SK-N-SH (cell line): Measurements from ENCODE around the gene SOX18. TPM values are rescaled to one million over a fixed set of nuclear protein-coding genes. Genes with fewer than 3 reads are reported as not detected.

ENCODE experiments used
- CTCF ChIA-PET: fragments of 300-600, 350-600 bp; formaldehyde crosslinking; extraction: SDS; loops from one replicate; lab custom pipeline; 2021; lab: Yijun Ruan, JAX
- POLR2A ChIA-PET: fragments of 350-600 bp; sonication (Branson Sonifier 250); formaldehyde crosslinking; extraction: SDS; loops from one replicate; lab custom pipeline; 2020; ENCODE audit warnings: antibody characterized with exemption, inconsistent platforms; lab: Yijun Ruan, JAX
- DNase-seq: peaks from one replicate; pipeline ENCODE4 v3.0.0; 2012
- H2AFZ ChIP-seq: fragments of 200-600 bp; sonication (generic); 2 replicates; pipeline ENCODE4 v1.8.1; 2016; ENCODE audit warnings: antibody characterized with exemption, mild to moderate bottlenecking, low read depth
- H3F3A ChIP-seq: fragments of 200-600 bp; sonication (generic); replicated peaks from 2 replicates; pipeline ENCODE3; 2016; ENCODE audit warnings: antibody characterized with exemption, mild to moderate bottlenecking; ENCODE audit not compliant: insufficient read depth
- H3K27ac ChIP-seq, 2 experiments: fragments of 200-500 bp in 1 of 2; fragments of 200-600 bp in 1 of 2; sonication (Bioruptor generic) in 1 of 2; sonication (generic), shearing (Covaris generic) in 1 of 2; 2 replicates each; pipeline versions ENCODE4 v1.5.1 to v1.6.1; 2014 to 2016; ENCODE audit warnings: low read depth in 2 of 2, inconsistent platforms in 1 of 2, low read length in 1 of 2, mild to moderate bottlenecking in 1 of 2, mixed read lengths in 1 of 2
- H3K27me3 ChIP-seq: fragments of 200-600 bp; sonication (generic), shearing (Covaris generic); 2 replicates; pipeline ENCODE4 v1.6.1; 2016; ENCODE audit warnings: mixed run types; ENCODE audit not compliant: insufficient read depth
- H3K36me3 ChIP-seq, 2 experiments: fragments of 200-500 bp in 1 of 2; fragments of 200-600 bp in 1 of 2; sonication (Bioruptor generic) in 1 of 2; sonication (generic) in 1 of 2; replicated peaks in 1 of 2; 2 replicates each; pipeline versions ENCODE3 to v1.5.1; 2014 to 2016; ENCODE audit warnings: low read length in 1 of 2, mild to moderate bottlenecking in 1 of 2; ENCODE audit not compliant: insufficient read depth in 2 of 2, control insufficient read depth in 1 of 2
- H3K4me1 ChIP-seq, 2 experiments: fragments of 200-500 bp in 1 of 2; fragments of 200-600 bp in 1 of 2; sonication (Bioruptor generic) in 1 of 2; sonication (generic), shearing (Covaris generic) in 1 of 2; 2 replicates each; pipeline versions ENCODE4 v1.5.1 to v1.6.1; 2014 to 2016; ENCODE audit warnings: low read depth in 1 of 2, low read length in 1 of 2, mixed run types in 1 of 2; ENCODE audit not compliant: insufficient read depth in 2 of 2, control insufficient read depth in 1 of 2
- H3K4me2 ChIP-seq: fragments of 200-600 bp; sonication (generic), shearing (Covaris generic); 2 replicates; pipeline ENCODE4 v1.6.1; 2017; ENCODE audit warnings: mixed run types
- H3K4me3 ChIP-seq, 2 experiments: fragments of 200-500 bp in 1 of 2; fragments of 200-600 bp in 1 of 2; sonication (Bioruptor generic) in 1 of 2; sonication (generic), shearing (Covaris generic) in 1 of 2; 2 replicates each; pipeline versions ENCODE4 v1.5.1 to v1.8.1; 2014 to 2016; ENCODE audit warnings: low read depth in 2 of 2, inconsistent platforms in 1 of 2, low read length in 1 of 2, mild to moderate bottlenecking in 1 of 2, mixed read lengths in 1 of 2, moderate library complexity in 1 of 2
- H3K79me2 ChIP-seq: fragments of 200-600 bp; sonication (generic); 2 replicates; pipeline ENCODE4 v1.8.1; 2017; ENCODE audit warnings: mild to moderate bottlenecking; ENCODE audit not compliant: insufficient read depth
- H3K9ac ChIP-seq: fragments of 200-600 bp; sonication (generic); 2 replicates; pipeline ENCODE4 v1.6.1; 2017; ENCODE audit warnings: mixed run types
- H3K9me2 ChIP-seq: fragments of 200-600 bp; sonication (generic); 2 replicates; pipeline ENCODE4 v1.6.1; 2017; ENCODE audit warnings: mixed run types
- H3K9me3 ChIP-seq: fragments of 200-600 bp; sonication (generic); 2 replicates; pipeline ENCODE4 v1.6.1; 2017; ENCODE audit warnings: mixed run types, mild to moderate bottlenecking, moderate library complexity
- H4K20me1 ChIP-seq: fragments of 200-600 bp; sonication (generic); 2 replicates; pipeline ENCODE4 v1.6.1; 2017; ENCODE audit warnings: mild to moderate bottlenecking, mixed run types; ENCODE audit not compliant: insufficient read depth
- CHD2 ChIP-seq: fragments of 150-350 bp; IDR thresholded peaks from 2 replicates; pipeline ENCODE4 v1.6.1; 2018; ENCODE audit warnings: low read length; ENCODE audit not compliant: partially characterized antibody
- EP300 ChIP-seq, 2 experiments: IDR thresholded peaks; 2 replicates each; pipeline versions ENCODE4 v1.4.0 to v1.6.1; 2012; ENCODE audit warnings: borderline replicate concordance in 1 of 2, low read depth in 1 of 2, low read length in 1 of 2
- EZH2phosphoT487 ChIP-seq: fragments of 200-600 bp; sonication (generic); IDR thresholded peaks from 2 replicates; pipeline ENCODE4 v1.6.1; 2017; ENCODE audit warnings: low read depth, mixed run types, mild to moderate bottlenecking, antibody characterized with exemption, moderate library complexity, borderline replicate concordance
- FOXJ3 ChIP-seq: sonication (generic); formaldehyde crosslinking; IDR thresholded peaks from 2 replicates; pipeline ENCODE4 v1.5.1; 2020; ENCODE audit warnings: mild to moderate bottlenecking, missing genetic modification reagents
- GATA2 ChIP-seq: sonication (generic); formaldehyde crosslinking; IDR thresholded peaks from 2 replicates; pipeline ENCODE4 v1.5.0; 2020; ENCODE audit warnings: mild to moderate bottlenecking, missing genetic modification reagents
- MAX ChIP-seq: IDR thresholded peaks from 2 replicates; pipeline ENCODE4 v1.4.0; 2012; ENCODE audit warnings: low read depth
- NFIC ChIP-seq: IDR thresholded peaks from 2 replicates; pipeline ENCODE4 v1.4.0; 2012; ENCODE audit warnings: borderline replicate concordance
- NRF1 ChIP-seq: IDR thresholded peaks from 2 replicates; pipeline ENCODE4 v1.6.1; 2012; ENCODE audit warnings: low read depth, mild to moderate bottlenecking, low read length
- RCOR1 ChIP-seq: fragments of 150-350 bp; IDR thresholded peaks from 2 replicates; pipeline ENCODE4 v1.6.1; 2017; ENCODE audit warnings: antibody characterized with exemption, low read length
- RFX5 ChIP-seq: IDR thresholded peaks from 2 replicates; pipeline ENCODE4 v1.6.1; 2012; ENCODE audit warnings: mild to moderate bottlenecking, improper control_type of control experiment, low read length
- USF2 ChIP-seq: fragments of 150-350 bp; IDR thresholded peaks from 2 replicates; pipeline ENCODE4 v1.6.1; 2017; ENCODE audit warnings: antibody characterized with exemption, low read length, low read depth, borderline replicate concordance
- YY1 ChIP-seq: IDR thresholded peaks from 2 replicates; pipeline ENCODE4 v1.4.0; 2012; ENCODE audit warnings: low read depth, mild to moderate bottlenecking
- ZBTB33 ChIP-seq: IDR thresholded peaks from 2 replicates; pipeline ENCODE4 v1.4.0; 2012; ENCODE audit warnings: low read depth, borderline replicate concordance
- WGBS: methylation state at CpG from one replicate; pipeline ENCODE4 v1.1.6; 2017; ENCODE audit warnings: low lambda C conversion rate; 5-methylcytosine and 5-hydroxymethylcytosine counted together
- polyA plus RNA-seq, 3 experiments: library from polyadenylated mRNA; depleted of rRNA; stranded (reverse); fragments of >200 nt; gene quantifications; 2 replicates each; pipeline ENCODE4 v1.2.3, GENCODE V29; 2012
- TF ChIP-seq, protein P1 (sequence below): IDR thresholded peaks from 2 replicates; pipeline ENCODE4 v1.4.0; 2012; ENCODE audit warnings: low read depth, borderline replicate concordance
- TF ChIP-seq, protein P2 (sequence below): IDR thresholded peaks from 2 replicates; pipeline ENCODE4; 2012
- TF ChIP-seq, protein P3 (sequence below): IDR thresholded peaks from 2 replicates; pipeline ENCODE4 v1.6.1; 2012; ENCODE audit warnings: mild to moderate bottlenecking, low read depth, low read length, moderate library complexity

SOX18 gene
- polyA plus RNA-seq, 1 of the 3 experiments (the other 2 are of a cell fraction): not detected

- TF ChIP-seq ZBTB33: no peak
- TF ChIP-seq, protein P1, sequence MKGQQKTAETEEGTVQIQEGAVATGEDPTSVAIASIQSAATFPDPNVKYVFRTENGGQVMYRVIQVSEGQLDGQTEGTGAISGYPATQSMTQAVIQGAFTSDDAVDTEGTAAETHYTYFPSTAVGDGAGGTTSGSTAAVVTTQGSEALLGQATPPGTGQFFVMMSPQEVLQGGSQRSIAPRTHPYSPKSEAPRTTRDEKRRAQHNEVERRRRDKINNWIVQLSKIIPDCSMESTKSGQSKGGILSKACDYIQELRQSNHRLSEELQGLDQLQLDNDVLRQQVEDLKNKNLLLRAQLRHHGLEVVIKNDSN: no peak
- TF ChIP-seq, protein P2, sequence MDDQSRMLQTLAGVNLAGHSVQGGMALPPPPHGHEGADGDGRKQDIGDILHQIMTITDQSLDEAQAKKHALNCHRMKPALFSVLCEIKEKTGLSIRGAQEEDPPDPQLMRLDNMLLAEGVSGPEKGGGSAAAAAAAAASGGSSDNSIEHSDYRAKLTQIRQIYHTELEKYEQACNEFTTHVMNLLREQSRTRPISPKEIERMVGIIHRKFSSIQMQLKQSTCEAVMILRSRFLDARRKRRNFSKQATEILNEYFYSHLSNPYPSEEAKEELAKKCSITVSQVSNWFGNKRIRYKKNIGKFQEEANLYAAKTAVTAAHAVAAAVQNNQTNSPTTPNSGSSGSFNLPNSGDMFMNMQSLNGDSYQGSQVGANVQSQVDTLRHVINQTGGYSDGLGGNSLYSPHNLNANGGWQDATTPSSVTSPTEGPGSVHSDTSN: no peak
- TF ChIP-seq NRF1: no peak
- TF ChIP-seq FOXJ3 (CRISPR knock-in tag): no peak
- TF ChIP-seq EZH2phosphoT487: no peak
- no peak for TF ChIP-seq EP300 (IDR thresholded peaks at IDR 0.05; ENCODE audit: borderline replicate concordance in 1 of 2, low read depth in 1 of 2, low read length in 1 of 2)
- TF ChIP-seq CHD2: no peak
- no peak for TF ChIP-seq USF2
- TF ChIP-seq GATA2: no peak
- TF ChIP-seq RCOR1: no peak
Observed at GRCh38 chr20:64025101-64025825, 24.2 kb downstream of the SOX18 start (continued).

DNA sequence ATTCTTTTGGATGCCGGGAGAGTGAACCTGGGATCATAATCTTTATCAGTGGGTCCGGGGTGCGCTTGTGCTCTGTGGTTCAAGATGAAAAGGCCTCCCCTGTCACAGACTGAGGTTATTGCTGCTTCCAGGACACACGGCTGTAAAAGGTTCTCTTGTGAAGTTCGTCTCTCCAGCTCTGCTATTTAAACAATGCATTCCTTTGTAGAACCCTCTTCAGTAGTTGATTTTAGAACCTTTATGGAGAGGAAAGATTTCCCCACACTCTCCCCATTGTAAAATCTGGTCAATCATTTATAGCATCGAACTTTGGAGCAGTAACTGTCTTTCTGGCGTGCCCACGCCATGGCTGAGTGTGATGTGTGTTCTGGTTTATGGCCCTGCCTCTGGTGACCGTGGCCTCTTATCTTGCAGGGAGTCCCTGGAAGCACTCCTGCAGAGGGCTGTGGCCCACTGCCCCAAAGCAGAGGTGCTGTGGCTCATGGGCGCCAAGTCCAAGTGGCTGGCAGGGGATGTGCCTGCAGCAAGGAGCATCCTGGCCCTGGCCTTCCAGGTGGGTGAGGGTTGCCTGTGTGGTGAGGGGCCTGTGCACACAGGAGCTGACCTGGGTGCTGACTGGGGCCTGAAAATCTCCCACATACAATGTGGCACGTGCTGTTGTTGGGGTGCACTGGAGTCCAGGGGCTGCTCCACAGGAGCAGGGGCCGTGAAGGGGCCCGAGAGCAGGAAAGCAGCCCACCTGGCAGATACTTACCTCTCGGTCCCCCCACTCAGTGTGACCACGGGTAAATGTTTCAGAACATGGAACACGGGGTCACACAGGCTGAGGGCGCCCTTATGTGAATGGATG lies 25.1 kb downstream of the SOX18 start:
- Histone ChIP-seq H3F3A (peaks cover 4% of the 10 kb centered on the region), H3K9me3 (no peaks in the 10 kb centered on the region), H3K9ac (no peak overlapping the region), H3K27me3 (no peaks in the 10 kb centered on the region), H3K36me3 (peaks cover 34 to 56% of the 10 kb centered on the region in 2 experiments), H3K79me2 (no peaks in the 10 kb centered on the region), H4K20me1 (no peaks in the 10 kb centered on the region), H3K4me1 (peaks cover 0 to 48% of the 10 kb centered on the region in 2 experiments; a peak in 1 of 4 replicates), H3K9me2 (no peaks in the 10 kb centered on the region), H3K4me2 (no peak overlapping the region), H2AFZ (no peak overlapping the region), H3K27ac (peak overlapping the region in 1 of 2 experiments; percentile 74; a peak in 1 of 4 replicates), H3K4me3 (no peak overlapping the region)
- no peak for DNase-seq
- 89% methylated on average over 13 of the region's 17 CpGs for WGBS
- ChIA-PET CTCF (interaction anchor here (1.0 to 5.7 kb wide), 3 partner anchors 15 to 44 kb away, joined by 3 to 74 read pairs (median 8); partner anchors contain the start of genes PRPF6 and SAMD10), POLR2A (no interaction called here)
- TF ChIP-seq YY1 (no peak), NRF1 (no peak), RFX5 (no peak), NFIC (no peak), MAX (no peak), USF2 (no peak)
- TF ChIP-seq, protein P3, sequence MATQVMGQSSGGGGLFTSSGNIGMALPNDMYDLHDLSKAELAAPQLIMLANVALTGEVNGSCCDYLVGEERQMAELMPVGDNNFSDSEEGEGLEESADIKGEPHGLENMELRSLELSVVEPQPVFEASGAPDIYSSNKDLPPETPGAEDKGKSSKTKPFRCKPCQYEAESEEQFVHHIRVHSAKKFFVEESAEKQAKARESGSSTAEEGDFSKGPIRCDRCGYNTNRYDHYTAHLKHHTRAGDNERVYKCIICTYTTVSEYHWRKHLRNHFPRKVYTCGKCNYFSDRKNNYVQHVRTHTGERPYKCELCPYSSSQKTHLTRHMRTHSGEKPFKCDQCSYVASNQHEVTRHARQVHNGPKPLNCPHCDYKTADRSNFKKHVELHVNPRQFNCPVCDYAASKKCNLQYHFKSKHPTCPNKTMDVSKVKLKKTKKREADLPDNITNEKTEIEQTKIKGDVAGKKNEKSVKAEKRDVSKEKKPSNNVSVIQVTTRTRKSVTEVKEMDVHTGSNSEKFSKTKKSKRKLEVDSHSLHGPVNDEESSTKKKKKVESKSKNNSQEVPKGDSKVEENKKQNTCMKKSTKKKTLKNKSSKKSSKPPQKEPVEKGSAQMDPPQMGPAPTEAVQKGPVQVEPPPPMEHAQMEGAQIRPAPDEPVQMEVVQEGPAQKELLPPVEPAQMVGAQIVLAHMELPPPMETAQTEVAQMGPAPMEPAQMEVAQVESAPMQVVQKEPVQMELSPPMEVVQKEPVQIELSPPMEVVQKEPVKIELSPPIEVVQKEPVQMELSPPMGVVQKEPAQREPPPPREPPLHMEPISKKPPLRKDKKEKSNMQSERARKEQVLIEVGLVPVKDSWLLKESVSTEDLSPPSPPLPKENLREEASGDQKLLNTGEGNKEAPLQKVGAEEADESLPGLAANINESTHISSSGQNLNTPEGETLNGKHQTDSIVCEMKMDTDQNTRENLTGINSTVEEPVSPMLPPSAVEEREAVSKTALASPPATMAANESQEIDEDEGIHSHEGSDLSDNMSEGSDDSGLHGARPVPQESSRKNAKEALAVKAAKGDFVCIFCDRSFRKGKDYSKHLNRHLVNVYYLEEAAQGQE: no peak
- TF ChIP-seq, protein P1: no peak
